Right atrium auricular region (tissue), 2 donors: ENCODE results near the gene PLAC8. TPM values are rescaled to one million over a fixed set of nuclear protein-coding genes. Genes with fewer than 3 reads are reported as not detected.

Source experiments
- DNase-seq: peaks from one replicate; pipeline ENCODE4 v3.0.0-alpha.2; 2019; ENCODE audit warnings: low spot score
- H3K27ac ChIP-seq, 2 donors: fragments of 200-600 bp; sonication (generic); 1 replicate in 1 of 2; 2 replicates in 1 of 2; pipeline ENCODE4 v1.5.1; 2016 to 2019
- H3K27me3 ChIP-seq, 2 donors: fragments of 200-600 bp; sonication (generic); one replicate each; pipeline versions ENCODE4 v1.5.1 to v1.6.0; 2017 to 2019
- H3K36me3 ChIP-seq: fragments of 200-600 bp; sonication (generic); one replicate; pipeline ENCODE4 v1.5.1; 2016
- H3K4me1 ChIP-seq, 2 donors: fragments of 200-600 bp; sonication (generic); one replicate each; pipeline versions ENCODE4 v1.5.1 to v1.6.0; 2017 to 2019
- H3K4me3 ChIP-seq, 2 donors: fragments of 200-600 bp; sonication (generic); 1 replicate in 1 of 2; 2 replicates in 1 of 2; pipeline ENCODE4 v1.5.1; 2017 to 2019; ENCODE audit warnings: mild to moderate bottlenecking in 1 of 2, moderate library complexity in 1 of 2
- H3K9me3 ChIP-seq, 2 donors: fragments of 200-600 bp; sonication (generic); one replicate each; pipeline ENCODE4 v1.5.1; 2019
- total RNA-seq, 2 donors: library from RNA; depleted of rRNA; stranded (reverse); fragments of >200 nt; gene quantifications; one replicate each; pipeline ENCODE4 v1.1.0, GENCODE V29; 2016
- TF ChIP-seq, protein P1 (sequence below), 2 donors: fragments of 200-600 bp; sonication (generic); IDR thresholded peaks; one replicate each; pipeline ENCODE4 v1.5.1; 2019; ENCODE audit warnings: antibody characterized with exemption in 2 of 2

The PLAC8 gene
- total RNA-seq, 2 donors from 2014 or later, result 0.48 to 2.1 TPM

DNA sequence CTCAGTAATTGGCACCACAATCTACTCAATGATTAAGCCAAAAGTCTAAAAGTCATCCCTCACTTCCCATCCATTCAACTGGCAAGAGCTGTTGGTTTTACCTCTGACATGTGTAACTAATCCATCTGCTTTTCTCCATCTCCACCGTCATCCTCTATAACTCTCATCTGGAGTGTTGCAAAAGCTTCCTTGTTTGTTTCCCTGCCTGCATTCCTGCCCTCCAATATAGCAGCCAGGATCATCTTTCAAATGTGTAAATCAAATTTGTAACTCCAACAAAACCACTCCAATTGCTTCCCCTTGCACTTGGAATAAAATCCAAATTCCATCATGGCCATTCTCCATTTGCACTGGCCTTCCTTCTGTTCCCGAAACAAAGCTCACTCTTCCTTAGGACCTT is 4.3 kb upstream of the PLAC8 start:
- H3K4me3 ChIP-seq, result no peak overlapping the region
- peaks cover 0 to 5% of the 10 kb centered on the region in 2 donors for H3K9me3 ChIP-seq
- no peak overlapping the region for H3K27ac ChIP-seq
- H3K4me1 ChIP-seq, result no peaks in the 10 kb centered on the region
- TF ChIP-seq, protein P1, sequence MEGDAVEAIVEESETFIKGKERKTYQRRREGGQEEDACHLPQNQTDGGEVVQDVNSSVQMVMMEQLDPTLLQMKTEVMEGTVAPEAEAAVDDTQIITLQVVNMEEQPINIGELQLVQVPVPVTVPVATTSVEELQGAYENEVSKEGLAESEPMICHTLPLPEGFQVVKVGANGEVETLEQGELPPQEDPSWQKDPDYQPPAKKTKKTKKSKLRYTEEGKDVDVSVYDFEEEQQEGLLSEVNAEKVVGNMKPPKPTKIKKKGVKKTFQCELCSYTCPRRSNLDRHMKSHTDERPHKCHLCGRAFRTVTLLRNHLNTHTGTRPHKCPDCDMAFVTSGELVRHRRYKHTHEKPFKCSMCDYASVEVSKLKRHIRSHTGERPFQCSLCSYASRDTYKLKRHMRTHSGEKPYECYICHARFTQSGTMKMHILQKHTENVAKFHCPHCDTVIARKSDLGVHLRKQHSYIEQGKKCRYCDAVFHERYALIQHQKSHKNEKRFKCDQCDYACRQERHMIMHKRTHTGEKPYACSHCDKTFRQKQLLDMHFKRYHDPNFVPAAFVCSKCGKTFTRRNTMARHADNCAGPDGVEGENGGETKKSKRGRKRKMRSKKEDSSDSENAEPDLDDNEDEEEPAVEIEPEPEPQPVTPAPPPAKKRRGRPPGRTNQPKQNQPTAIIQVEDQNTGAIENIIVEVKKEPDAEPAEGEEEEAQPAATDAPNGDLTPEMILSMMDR (IDR thresholded peaks at IDR 0.05), result no peak
- no peak for DNase-seq
- H3K36me3 ChIP-seq, result no peaks in the 10 kb centered on the region
- H3K27me3 ChIP-seq, result no peaks in the 10 kb centered on the region

DNA sequence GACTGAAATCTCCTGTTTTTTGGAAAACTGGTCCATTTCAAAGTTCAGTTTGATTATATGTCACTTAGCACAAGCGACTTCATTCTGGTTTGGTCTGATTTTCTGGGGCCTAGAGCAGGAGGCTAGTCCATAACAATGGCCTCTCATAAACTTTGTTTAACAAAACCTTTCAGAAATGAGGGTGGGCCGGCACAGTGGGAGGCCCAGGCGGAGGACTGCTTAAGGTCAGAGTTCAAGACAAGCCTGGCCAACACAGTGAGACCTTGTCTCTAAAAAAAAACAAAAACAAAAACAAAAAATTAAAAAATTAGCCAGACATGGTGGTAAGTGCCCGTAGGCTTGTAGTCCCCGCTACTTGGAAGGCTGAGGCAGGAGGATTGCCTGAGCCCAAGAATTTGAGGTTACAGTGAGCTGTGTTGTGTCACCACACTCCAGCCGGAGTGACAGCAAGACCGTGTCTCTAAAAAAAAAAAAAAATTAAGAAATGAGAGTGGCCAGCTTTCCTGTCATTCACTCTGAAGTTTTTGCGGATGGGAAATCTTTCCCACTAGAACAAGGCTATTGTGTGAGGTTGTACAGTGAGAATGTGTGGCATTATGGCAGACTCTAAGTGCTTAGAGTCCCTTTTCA is 1.2 kb upstream of the PLAC8 start:
- TF ChIP-seq, protein P1 (IDR thresholded peaks at IDR 0.05), result no peak
- no peaks in the 10 kb centered on the region for H3K4me1 ChIP-seq
- no peak overlapping the region for H3K4me3 ChIP-seq
- no peak overlapping the region for H3K27ac ChIP-seq
- no peak for DNase-seq
- H3K36me3 ChIP-seq, result no peaks in the 10 kb centered on the region
- H3K9me3 ChIP-seq, result no peaks in the 10 kb centered on the region
- no peaks in the 10 kb centered on the region for H3K27me3 ChIP-seq

DNA sequence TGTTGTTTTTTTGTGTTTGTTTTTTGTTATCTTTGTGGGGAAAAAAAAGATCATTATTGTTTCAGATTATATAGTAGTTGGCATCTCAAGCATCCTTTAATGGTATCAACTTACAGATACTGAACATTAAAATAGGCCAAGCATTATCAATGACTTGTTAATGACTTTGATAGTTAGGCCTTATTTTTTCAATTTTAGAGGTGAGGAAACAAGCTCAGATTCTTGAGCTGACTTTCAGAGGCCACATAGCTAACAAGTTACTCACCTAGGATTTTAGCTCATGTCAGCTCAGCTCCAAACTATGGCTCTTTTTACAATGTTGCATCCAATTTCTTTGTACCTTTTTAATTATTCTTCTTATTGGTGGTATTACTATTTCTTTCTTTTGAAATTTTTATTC is 471 bp upstream of the PLAC8 start:
- Histone ChIP-seq H3K36me3 (no peaks in the 10 kb centered on the region), H3K27ac (no peak overlapping the region), H3K27me3 (no peaks in the 10 kb centered on the region), H3K9me3 (no peaks in the 10 kb centered on the region), H3K4me1 (peaks cover 0 to 4% of the 10 kb centered on the region in 2 donors), H3K4me3 (no peak overlapping the region)
- TF ChIP-seq, protein P1 (IDR thresholded peaks at IDR 0.05), result no peak
- DNase-seq, result no peak

DNA sequence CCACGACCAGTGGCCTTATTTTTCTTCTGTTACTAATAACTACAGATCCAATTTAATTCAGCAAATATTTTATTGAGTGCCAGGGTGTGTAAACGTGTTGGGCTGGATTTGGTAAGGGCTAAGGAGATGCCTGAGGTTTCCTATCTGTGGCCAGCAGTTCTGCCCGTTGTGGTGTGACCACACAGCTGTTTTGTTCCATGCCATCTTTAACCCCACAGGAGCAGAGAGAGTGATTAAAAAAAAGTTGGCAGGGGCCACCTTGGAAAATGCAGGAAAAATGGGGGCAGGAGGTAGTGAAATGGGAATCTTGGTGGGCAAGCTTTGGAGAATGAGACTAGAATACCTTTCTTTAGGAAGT is 1.1 kb downstream of the PLAC8 start:
- Histone ChIP-seq H3K4me3 (no peak overlapping the region), H3K4me1 (peaks cover 0 to 11% of the 10 kb centered on the region in 2 donors), H3K27ac (no peak overlapping the region), H3K27me3 (no peaks in the 10 kb centered on the region), H3K36me3 (no peaks in the 10 kb centered on the region), H3K9me3 (no peaks in the 10 kb centered on the region)
- no peak for DNase-seq
- TF ChIP-seq, protein P1 (IDR thresholded peaks at IDR 0.05), result no peak

DNA sequence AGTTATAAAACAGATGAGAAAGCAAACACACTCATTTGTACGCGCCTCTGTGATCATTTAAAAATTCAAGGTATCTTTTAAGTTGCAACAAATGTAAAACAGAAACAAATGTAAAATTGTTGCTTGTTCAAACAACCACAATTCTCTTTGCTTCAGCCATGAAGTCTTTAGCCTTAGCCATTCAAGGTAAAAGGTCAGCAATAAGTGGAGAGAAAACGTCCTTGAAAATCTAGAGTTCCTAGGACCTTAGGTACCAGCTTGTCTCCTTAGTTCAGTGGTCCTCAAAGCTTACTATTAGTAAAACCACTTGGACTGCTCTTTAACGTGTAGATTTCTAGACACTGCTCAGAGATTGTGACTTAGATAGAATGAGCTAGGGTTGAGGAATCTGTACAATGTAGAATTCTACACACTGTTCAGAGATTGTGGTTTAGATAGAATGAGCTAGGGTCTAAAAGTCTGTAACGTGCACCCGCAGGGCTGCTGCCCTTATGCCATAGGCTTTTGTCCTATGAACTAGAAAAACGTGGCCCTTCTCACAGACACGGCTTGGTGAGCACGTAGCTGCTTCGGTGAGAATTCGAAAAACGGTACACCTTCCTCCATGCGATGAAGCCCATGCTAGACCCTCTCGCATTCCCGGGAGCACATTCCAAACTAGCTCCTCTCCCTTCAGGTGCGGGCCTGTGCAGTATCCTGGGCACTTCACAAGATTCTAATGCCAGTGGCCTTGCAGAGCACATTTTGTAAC is 1.7 kb downstream of the PLAC8 start:
- TF ChIP-seq, protein P1 (IDR thresholded peaks at IDR 0.05), result no peak
- no peak for DNase-seq
- no peaks in the 10 kb centered on the region for H3K27me3 ChIP-seq
- no peaks in the 10 kb centered on the region for H3K9me3 ChIP-seq
- H3K27ac ChIP-seq, result no peak overlapping the region
- no peak overlapping the region for H3K4me3 ChIP-seq
- peaks cover 0 to 11% of the 10 kb centered on the region in 2 donors for H3K4me1 ChIP-seq
- no peaks in the 10 kb centered on the region for H3K36me3 ChIP-seq
